HS-27A (cell line): ENCODE measurements around the gene MEGF8.

ENCODE experiments used
- DNase-seq: peaks from one replicate; pipeline ENCODE4 v3.0.0-alpha.2; 2012; ENCODE audit warnings: low read depth, missing footprints

Gene MEGF8, protein sequence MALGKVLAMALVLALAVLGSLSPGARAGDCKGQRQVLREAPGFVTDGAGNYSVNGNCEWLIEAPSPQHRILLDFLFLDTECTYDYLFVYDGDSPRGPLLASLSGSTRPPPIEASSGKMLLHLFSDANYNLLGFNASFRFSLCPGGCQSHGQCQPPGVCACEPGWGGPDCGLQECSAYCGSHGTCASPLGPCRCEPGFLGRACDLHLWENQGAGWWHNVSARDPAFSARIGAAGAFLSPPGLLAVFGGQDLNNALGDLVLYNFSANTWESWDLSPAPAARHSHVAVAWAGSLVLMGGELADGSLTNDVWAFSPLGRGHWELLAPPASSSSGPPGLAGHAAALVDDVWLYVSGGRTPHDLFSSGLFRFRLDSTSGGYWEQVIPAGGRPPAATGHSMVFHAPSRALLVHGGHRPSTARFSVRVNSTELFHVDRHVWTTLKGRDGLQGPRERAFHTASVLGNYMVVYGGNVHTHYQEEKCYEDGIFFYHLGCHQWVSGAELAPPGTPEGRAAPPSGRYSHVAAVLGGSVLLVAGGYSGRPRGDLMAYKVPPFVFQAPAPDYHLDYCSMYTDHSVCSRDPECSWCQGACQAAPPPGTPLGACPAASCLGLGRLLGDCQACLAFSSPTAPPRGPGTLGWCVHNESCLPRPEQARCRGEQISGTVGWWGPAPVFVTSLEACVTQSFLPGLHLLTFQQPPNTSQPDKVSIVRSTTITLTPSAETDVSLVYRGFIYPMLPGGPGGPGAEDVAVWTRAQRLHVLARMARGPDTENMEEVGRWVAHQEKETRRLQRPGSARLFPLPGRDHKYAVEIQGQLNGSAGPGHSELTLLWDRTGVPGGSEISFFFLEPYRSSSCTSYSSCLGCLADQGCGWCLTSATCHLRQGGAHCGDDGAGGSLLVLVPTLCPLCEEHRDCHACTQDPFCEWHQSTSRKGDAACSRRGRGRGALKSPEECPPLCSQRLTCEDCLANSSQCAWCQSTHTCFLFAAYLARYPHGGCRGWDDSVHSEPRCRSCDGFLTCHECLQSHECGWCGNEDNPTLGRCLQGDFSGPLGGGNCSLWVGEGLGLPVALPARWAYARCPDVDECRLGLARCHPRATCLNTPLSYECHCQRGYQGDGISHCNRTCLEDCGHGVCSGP (N-terminal part only)

DNA sequence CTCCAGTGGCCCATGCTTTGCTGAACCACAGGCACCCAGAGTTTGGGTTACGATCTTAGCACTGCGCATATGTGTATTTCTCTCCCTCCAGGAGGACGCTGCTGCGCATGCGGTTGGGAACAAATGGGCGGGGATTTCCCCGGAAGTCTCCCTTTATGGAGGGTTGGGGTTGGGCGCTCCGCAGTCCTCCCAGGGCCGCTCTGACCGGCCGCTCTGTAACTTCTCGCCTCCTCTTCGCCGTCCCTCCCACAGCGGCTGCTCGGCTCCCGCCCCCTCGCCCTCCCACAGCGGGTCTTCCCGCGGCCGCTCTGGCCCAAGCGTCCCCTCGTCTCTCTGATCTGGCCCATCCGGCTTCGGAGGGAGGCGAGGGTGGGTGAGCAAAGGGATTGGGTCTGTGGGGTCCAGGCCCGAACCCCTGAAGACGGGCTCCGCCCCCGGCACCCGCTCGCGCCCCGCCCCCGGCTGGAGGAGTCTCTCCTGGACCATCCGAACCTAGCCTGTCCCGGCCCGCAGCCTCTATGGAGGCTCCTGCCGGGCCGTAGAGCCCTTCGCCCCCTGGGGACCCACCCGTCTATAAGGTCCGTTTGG lies at the start of gene MEGF8:
MEGF8 (plus strand) TSS at position 328 of the 588 bp plus-strand sequence. CDS start 609 bp downstream, outside the sequence.
- DNase-seq: peak; percentile 100

DNA sequence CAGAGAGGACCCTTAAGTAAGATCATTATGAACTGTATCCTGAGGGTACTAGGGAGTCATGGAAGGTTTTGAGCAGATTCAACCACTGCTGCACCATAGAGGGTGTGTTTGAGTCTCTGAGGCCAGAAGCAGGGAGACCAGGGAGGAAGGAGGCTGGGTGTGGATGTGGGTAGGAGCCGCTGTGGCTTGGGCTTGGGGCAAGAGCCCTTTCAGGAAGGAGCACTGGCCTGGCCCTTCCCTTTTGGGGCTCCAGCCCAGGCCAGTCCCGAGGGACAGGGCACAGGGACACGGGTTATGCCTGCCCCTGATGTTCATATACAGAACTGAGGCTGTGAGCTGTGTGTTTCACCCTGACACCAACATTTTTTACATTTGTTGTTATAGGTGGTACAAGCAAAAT lies 49.2 kb upstream of the MEGF8 start:
- DNase-seq: no peak

DNA sequence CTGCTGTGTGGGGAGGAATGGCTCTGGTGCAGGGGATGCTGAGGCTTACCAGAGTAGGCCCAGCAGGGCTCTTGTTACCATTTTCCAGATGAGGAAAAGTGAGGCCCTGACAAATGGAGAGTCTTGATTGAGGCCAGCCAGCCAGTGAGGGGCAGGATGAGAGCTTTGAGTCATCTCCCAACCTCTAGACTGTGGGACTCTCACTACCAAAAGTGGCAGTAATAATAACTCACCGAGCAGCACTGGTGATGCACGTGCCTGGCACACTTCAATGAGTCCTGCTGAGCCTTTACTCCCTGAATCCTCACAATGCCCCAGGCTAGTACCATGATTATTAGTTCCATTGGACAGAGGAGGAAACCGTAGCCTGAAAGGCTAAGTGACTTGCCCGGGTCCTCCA lies 48.6 kb upstream of the MEGF8 start:
- no peak for DNase-seq

DNA sequence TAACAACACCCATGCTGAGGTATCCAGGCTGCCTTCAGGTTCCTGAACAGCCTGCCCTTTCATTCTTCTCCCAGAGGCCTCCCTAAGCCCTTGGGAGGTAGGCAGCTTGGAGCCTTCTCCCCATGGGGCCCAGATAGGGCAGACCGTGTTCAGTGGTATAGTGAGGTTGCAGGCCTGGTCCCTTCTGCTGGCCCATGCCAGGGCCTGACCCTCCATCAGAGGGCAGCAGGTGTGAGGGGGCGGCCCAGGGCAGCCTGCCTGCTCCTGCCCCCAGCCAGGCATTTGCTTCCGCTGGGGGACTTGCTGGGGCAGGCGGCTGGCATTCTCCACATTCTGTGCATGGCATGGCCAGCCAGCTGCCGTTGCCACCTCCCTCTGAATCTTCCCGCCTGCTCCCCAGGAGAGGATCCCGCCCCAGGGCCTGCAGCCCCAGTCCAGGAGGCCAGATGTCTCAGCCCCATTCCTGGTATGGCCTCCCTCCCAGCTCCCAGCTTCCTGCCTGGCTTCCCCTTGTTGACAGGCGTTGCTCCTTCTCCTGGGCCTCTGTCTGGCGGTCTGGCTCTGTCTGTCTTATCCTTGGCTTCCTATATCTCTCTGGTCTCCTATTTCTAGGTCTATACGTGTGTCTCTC lies 47.5 kb upstream of the MEGF8 start:
- DNase-seq: no peak

DNA sequence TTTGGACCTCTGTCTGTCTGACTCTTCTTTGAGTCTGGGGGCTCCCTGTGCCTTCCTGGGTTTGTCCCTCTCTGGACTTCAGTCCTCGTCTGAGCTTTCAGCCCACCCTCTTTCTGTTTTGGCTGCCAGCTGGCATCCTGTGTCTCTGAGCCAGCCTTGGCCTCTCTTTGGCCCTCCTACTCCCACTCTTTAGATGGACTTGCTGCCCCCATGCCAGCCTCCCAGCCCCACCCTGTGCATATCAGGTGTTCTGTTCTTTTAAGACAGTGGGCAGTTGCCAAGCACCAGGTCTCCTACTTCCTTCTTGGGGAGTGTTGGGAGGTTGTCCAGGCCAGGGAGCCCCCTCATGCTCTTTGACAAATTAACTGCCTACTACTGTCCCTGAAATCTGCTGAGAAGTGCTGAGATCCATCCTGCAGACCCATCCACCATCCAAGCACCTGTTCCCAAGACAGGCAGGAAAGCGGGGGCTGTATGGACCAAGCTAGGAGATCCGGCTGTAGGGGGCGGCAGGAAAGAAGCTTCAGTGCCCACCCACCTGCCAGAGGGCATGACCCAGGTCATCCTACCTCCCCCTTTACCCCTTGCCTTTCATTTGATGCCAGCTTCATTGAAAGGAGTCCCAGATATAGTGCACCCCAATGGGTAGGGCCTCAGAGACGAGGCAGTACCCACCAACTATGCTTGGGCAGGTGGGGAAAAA lies 46.8 kb upstream of the MEGF8 start:
- DNase-seq: no peak

DNA sequence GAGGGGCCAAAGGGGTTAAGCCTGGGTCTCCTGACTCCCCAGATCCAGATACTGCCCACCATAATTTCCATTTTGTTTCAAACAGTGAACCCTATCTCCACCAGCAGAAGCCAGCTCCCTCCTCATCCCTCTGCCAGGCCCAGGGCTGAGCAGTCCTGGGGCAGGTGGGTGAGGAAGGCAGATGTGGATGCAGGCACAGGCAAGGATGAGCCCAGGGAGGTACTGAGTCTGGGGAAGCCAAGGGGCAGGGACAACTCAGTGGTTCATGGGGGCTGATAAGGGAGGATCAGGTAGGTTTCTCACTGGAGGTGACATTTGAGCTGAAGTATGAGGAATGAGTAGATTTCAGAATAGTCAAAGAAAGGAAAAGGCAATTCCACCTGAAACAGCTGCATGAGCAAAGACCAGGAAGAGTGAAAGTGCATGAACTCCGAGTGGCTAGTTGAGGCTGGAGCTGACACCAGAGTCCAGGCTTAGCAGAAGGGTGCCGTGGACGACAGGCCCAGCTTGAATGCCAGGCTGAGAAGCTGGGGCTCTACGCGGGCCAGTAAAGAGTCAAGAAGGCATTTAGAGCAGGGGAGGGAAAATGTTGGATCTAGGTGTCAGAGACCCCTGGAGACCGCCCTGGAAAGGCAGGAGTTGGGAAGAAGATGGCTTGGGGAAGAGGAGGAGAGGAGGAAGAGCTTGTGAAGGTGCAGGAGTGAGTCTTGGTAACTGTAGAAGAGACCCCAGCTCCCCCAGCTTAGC lies 46.1 kb upstream of the MEGF8 start:
- DNase-seq: no peak

DNA sequence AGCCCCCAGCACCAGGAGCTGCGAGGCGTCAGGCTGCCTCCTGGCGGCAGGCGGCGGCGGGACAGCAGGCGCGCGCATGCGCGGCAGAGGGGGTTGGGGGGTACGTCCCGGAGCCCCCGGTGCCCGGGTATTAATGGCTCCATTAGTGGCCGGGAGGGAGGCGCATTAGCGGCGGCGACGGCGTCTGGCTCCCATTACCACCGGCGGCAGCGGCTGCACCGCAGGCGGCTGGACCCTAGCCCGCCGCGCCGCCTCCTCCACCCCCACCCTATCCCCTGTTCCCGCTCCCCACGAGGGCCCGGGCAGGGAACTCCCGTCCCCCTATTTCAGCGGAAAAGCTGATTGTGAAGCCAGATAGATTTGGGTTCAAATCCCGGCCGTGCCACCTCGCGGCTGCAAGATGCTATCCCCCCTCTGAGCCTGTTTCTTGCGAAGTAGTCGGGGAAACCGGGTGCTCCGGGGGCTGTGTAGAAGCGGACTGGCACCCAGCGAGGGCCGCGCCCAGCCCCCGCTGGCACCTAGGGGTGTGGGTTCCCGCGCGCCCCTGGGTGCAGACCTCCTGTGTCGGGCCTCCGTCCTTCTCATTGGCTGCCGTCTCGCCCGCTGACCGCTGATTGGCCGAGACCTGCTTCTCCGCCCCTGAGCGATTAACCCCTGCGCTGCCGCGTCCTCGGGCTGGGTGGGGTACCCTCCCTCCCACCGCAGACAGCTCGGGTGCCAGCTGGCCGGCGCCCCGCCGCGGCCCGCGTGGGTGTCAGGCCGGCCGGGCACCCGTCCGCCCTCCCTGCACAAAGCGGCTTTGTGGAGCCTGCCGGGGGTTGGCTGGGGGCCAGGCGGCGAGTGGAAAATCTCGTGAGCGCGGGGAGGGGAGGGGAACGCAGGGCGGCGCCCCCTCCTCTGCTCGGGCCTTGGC lies 45.3 kb upstream of the MEGF8 start:
- peak; percentile 96 for DNase-seq

DNA sequence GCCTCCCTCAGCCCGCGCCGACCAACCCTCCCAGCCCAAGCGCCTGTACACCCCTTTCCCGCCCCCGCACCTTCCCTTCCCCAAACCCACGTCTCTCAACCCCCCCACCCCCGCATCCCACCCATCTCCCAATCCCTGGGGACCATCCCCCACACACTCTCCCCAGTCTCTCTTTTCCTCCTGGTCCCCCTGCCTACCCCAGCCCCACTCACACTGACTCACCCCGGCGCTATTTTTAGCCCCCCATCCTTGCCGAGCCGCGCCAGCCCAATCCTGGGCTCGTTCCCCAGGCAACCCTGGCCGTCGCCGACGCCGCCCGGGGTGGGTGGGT lies 44.7 kb upstream of the MEGF8 start:
- DNase-seq: no peak

DNA sequence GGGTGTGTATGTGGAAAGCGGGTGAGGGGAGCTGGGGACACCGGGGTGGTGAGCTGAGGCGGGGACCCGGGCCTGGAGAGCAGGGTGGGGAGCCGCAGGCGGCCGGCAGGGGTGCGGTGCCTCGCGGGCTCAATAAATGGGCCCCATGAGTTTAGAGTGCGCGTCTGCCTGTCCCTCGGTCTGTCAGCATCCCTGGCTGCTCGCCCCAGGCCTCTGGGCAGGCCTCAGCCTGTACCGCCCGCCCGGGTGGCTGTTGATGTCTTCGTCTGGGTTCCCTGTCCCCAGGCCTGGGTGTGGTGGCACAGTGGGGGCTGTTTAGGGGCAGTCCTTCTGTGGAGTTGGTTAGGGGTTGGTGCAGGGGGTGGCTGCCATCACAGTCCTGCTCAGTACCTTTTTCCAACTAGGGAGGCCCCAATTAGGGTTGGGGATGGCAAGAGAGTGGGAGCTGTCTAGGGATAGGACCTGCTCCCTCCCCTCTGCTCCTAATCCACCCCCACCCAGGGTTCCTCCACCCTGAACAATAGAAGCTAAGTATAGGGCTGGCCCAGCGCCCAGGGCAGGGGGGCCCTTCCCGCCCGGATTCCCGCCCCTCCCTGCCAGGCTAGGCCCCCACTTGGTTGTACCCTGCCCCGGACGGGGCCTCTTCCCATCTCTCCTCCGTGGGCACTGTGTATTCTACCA lies 44.1 kb upstream of the MEGF8 start:
- no peak for DNase-seq

DNA sequence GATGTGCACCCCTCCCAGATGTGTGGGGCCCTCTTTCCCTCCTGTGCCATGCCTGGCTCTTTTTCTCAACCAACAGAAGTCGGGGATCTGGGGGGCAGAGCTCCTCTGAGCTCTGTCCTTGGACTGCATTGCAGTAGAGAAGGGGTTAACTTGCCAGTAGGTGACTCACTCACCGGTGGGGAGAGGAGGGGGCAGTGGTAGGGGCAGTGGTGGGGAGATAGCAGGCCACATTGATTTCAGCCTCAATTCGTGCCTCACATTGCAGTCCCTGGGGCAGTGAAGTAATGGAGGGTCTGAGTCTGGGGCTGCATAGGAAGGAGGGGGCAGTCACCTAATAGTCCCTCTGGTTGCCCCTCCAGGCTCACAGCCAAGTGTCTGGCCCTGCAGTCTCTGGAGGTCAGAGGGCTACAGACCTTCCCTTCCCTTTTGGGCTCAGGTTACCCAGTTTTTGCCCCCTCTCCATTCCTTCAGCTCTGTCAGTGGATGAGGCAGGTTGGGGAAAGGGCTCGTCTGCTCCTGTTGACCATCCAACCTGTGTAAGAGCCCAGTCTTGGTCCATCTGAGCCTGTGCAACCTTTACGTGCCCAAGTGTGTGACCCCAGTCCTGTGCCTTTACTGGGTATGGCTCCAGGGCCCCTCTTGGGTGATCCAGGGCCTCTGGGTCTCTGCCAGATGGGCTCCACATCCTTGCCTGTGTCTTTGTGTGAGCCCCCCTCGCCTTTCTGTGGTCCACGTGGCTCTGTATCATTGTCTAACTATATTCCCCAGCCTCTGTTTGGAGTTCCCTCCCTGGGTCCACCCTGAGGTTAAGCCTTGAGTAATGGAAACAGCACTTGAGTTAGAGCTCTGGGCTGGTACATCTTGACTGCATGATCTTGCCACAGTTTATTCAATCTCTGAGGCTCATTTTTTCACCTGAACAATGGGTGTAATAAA lies 43.3 kb upstream of the MEGF8 start:
- no peak for DNase-seq

DNA sequence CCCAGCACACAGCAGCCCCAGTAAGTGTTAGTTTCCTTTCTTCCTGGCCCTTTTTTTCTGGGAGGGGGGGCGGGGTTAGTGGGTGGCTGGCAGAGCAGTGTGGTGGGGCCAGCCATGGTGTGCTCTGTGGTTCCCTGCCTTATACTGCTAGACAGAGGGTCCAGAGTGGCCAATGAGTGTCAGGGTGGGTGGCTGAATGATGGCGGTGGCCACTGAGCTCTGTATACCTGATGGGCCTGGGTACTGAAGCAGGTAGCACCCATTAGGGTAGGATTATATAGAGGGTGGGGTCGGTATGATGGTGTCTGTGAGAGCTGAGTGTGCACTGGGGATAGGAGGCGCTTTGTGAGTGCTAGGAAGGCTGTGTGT lies 42.6 kb upstream of the MEGF8 start:
- DNase-seq: no peak

DNA sequence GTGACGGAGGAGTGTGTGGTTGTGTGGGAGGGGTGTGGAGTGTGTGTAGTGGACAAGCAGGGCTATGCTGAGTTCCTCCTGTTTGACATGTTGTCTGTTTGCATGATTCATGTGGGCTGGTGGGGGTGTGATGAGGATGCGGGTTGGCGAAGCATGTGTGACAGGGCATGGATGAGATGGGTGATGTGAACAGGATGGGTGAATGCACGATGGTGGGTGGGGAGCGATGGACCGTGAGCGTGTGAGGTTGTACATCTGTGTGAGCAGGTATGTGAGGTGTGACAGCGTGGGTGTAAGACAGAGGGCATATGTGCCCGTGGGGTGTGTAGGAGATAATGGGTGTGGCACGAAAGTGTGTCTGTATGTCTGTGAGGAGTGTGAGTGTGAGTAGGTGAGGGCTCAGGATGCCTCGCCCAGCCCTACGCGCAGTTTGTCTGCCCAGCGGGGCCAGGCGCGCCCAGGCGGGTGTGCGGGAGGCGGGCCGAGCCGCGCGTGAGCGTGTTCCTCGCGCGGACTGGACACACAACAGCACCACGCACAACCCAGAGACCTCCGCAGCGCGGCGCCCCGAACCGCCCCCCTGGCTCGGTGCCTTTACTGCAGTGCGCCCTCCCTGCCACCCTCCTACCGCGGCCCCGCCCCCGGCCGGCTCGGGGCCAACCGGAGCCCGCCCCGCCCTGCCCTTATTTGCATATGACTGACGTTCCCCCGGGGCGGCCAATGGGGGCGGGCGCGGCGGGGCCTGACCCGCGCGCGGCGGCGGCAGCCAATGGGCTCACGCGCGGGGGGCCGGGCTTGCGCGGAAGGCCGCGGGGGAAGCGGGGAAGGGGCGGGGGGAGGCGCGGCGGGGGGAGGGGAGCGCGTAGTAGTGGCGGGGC lies 42.0 kb upstream of the MEGF8 start:
- peak; percentile 86 for DNase-seq

DNA sequence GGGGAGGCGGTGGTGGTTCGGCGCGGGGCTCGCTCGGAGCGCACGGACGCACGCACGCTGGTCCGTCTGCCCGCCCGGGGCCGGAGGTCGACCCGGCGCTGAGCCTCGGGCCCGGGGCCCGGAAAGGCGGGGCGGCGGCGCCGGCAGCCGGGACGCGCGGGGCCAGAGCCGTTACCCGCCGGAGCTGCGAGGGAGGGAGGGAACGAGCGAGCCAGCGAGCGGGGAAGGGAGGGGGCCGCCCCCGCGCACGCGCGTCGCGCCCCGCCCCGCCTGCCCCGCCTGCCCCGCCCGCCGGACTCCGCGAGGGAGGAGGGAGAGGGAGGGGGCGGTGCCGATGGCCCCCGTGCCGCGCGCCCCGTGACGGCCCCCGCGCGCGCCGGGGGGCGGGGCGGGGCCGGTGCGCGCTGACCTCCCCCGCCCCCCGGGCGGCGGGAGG lies 41.4 kb upstream of the MEGF8 start:
- no peak for DNase-seq

DNA sequence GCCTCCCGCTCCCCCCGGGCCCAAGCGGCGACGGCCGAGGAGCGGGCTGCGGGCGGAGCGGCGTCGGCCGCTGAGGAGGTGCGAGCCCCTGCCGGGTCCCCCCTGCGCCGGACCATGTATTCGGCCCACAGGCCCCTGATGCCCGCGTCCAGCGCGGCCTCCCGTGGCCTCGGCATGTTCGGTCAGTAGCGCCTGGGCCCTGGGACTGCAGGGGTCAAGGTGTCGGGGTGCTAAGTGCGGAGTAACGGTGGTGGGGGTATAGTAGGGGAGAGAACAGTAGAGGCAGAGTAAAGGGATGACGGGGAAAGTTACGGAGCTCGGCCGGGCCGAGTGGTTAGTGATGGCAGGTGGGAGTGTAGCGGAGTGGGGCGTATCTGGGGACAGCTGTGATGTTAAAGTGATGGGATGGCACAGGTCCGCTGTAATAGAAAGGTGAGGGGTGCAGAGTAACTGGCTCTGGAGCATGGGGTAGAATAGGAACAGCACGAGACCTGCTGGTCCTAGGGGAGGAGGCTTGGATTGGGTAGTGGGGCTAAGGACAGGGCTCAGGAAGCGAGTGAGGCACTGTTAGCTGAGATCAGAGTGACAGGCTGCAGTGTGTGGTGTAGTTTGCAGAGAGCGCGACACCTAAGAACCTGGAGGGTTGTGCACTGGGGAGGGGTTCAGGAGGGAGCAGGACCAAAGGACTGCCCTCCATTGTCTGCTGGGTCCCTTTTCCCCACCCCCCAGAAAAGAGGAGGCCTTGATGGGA lies 40.7 kb upstream of the MEGF8 start:
- DNase-seq: no peak

DNA sequence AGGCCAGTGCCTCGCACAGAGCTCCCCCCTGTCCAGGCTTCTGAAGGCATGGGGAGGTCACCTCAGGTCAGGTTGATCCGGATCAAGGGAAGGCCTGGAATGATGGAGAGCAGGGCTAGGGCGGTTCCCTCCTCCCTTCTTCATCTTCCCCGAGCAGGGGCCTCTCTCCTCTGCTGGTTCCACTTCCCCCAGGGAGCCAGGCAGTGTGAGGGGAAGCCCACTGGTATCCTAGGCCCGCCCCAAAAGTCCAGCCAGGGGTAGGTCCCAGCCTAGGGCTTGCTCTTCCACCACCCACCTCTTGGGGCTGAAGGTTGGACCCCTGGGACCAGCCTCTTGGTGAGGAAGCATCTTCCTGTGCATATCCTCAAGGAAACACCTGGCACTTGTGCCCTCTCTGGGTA lies 39.9 kb upstream of the MEGF8 start:
- no peak for DNase-seq

DNA sequence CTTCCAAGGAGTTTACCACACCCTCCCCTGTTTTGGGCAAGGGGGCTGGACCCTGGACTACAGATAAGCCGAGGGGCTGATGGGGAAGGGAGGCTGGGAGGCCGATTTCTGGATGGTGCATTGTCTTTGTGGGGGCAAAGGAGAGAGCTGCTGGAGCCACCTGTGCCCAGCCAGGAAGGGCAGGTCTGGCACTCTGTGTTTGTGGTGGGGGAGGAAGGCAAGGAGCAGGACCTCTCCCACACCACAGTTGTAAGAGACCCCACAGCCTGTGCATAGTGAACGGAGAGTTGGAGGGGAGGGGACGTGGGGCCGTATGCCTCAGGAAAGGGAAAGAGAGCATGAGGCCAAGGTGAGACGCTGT lies 39.5 kb upstream of the MEGF8 start:
- no peak for DNase-seq
